ENCODE data around the gene MAN2B2. TPM values are rescaled to one million over a fixed set of nuclear protein-coding genes. Genes with fewer than 3 reads are reported as not detected.

The MAN2B2 gene
- total RNA-seq, 2 donors from 2014 or later, result 30.7 to 31.1 TPM

DNA sequence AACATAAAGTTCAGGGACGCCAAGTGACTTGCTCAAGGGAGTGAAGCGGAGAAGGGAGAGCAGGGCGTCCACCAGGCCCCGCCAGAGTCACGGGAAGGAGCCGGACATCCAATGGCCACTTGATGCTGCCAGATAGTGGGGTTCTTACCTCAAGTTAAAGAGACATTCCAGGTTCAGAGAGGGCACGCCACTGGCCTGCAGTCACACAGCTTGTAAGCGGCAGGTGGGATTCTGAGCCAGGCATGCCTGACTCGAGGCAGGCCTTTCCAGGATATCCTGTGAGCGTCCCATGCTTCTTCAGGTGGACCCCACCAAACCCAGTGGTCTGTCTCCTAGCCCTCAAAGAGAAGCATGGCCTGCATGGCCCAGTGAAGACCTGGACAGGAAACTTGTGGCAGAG lies 2.4 kb downstream of the MAN2B2 start:
- intact Hi-C loops (cut with DNase I), result no loop called here
- no peak overlapping the region for H3K4me3 ChIP-seq
- no peak overlapping the region for H3K27ac ChIP-seq
- H3K9me3 ChIP-seq, result no peaks in the 10 kb centered on the region
- H3K4me1 ChIP-seq, result peaks cover 7% of the 10 kb centered on the region
- TF ChIP-seq, protein P1, sequence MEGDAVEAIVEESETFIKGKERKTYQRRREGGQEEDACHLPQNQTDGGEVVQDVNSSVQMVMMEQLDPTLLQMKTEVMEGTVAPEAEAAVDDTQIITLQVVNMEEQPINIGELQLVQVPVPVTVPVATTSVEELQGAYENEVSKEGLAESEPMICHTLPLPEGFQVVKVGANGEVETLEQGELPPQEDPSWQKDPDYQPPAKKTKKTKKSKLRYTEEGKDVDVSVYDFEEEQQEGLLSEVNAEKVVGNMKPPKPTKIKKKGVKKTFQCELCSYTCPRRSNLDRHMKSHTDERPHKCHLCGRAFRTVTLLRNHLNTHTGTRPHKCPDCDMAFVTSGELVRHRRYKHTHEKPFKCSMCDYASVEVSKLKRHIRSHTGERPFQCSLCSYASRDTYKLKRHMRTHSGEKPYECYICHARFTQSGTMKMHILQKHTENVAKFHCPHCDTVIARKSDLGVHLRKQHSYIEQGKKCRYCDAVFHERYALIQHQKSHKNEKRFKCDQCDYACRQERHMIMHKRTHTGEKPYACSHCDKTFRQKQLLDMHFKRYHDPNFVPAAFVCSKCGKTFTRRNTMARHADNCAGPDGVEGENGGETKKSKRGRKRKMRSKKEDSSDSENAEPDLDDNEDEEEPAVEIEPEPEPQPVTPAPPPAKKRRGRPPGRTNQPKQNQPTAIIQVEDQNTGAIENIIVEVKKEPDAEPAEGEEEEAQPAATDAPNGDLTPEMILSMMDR (IDR thresholded peaks at IDR 0.05), result no peak
- H3K27me3 ChIP-seq, result no peaks in the 10 kb centered on the region
- no peak overlapping the region for H3K9ac ChIP-seq (ENCODE audit: low read depth in 2 of 2, low read length in 2 of 2)
- no peak for DNase-seq
- H3K36me3 ChIP-seq, result peaks cover 4% of the 10 kb centered on the region

GRCh38 chr4:6578221-6578620 lies 3.2 kb downstream of the MAN2B2 start:
- Histone ChIP-seq H3K27ac (no peak overlapping the region), H3K27me3 (no peaks in the 10 kb centered on the region), H3K4me3 (no peak overlapping the region), H3K9ac (ENCODE audit: low read depth in 2 of 2, low read length in 2 of 2) (no peak overlapping the region), H3K9me3 (no peaks in the 10 kb centered on the region), H3K4me1 (peaks cover 7% of the 10 kb centered on the region), H3K36me3 (peaks cover 4% of the 10 kb centered on the region)
- intact Hi-C loops (cut with DNase I), result no loop called here
- TF ChIP-seq, protein P1 (IDR thresholded peaks at IDR 0.05), result no peak
- no peak for DNase-seq

- H3K4me3 ChIP-seq, result no peak overlapping the region
- intact Hi-C loops (cut with DNase I), result no loop called here
- no peaks in the 10 kb centered on the region for H3K9me3 ChIP-seq
- peaks cover 4% of the 10 kb centered on the region for H3K4me1 ChIP-seq
- H3K9ac ChIP-seq (ENCODE audit: low read depth in 2 of 2, low read length in 2 of 2), result no peak overlapping the region
- no peak for DNase-seq
- H3K27me3 ChIP-seq, result no peaks in the 10 kb centered on the region
- no peak overlapping the region for H3K27ac ChIP-seq
- H3K36me3 ChIP-seq, result peaks cover 4% of the 10 kb centered on the region
- TF ChIP-seq, protein P1 (IDR thresholded peaks at IDR 0.05), result no peak
These were observed 5.4 kb downstream of the MAN2B2 start for GRCh38 chr4:6580353-6580752.

GRCh38 chr4:6581566-6582121 lies 6.7 kb downstream of the MAN2B2 start:
- intact Hi-C loops (cut with DNase I), result no loop called here
- TF ChIP-seq, protein P1 (IDR thresholded peaks at IDR 0.05), result no peak
- Histone ChIP-seq H3K27me3 (no peaks in the 10 kb centered on the region), H3K9me3 (no peaks in the 10 kb centered on the region), H3K36me3 (peaks cover 4% of the 10 kb centered on the region), H3K9ac (ENCODE audit: low read depth in 2 of 2, low read length in 2 of 2) (no peak overlapping the region), H3K4me3 (no peak overlapping the region), H3K27ac (no peak overlapping the region), H3K4me1 (no peaks in the 10 kb centered on the region)
- no peak for DNase-seq

DNA sequence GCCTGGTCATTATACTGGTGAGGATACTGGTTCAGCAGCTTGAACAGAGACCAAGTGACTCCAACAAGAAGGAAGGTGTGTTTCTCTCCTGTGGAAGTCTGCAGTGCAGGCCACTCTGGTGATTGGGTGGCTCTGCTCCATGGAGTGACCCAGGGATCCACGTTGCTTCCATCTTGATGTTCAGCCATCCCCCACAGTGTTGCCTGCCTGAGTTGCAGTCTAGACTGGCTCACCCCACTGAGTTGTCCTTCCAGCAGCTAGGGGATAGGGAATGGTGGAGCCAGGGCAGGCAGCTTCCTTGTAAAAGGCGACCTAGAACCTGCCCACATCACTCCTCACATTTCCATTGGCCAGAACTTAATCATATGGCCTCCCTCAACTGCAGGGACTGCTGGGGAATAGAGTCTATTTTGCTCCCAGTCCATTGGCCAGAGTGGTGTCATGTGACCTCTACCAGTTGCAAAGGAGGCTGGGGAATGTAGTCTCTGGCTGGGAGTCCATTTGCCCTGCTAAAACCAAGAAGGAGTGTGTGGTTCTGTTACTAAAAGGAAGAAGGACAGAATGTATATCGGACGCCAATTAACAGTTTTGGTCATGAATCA lies 8.0 kb downstream of the MAN2B2 start:
- DNase-seq, result no peak
- no peak overlapping the region for H3K9ac ChIP-seq (ENCODE audit: low read depth in 2 of 2, low read length in 2 of 2)
- intact Hi-C loops (cut with DNase I), result no loop called here

More for the DNA sequence above, 8.0 kb downstream of the MAN2B2 start:
- no peaks in the 10 kb centered on the region for H3K9me3 ChIP-seq
- TF ChIP-seq, protein P1 (IDR thresholded peaks at IDR 0.05), result no peak
- H3K27me3 ChIP-seq, result no peaks in the 10 kb centered on the region
- H3K36me3 ChIP-seq, result peaks cover 4% of the 10 kb centered on the region
- H3K27ac ChIP-seq, result no peak overlapping the region
- H3K4me3 ChIP-seq, result no peak overlapping the region
- H3K4me1 ChIP-seq, result no peaks in the 10 kb centered on the region
